Psoas muscle (tissue), 8 donors: ENCODE results near the gene F3. TPM values are rescaled to one million over a fixed set of nuclear protein-coding genes. Genes with fewer than 3 reads are reported as not detected.
A peak's percentile ranks its signal among the peaks of the same experiment; 100 is the strongest.
"Not testable (repeated sequence)": the region's sequence is repeated elsewhere in the genome, so short reads cannot be mapped to it uniquely, and the experiment has no call there.

Experiments used
- ATAC-seq, 4 donors: fragments of 200-7000 bp; cut with Tn5 transposase; one replicate each; pipeline ENCODE4 v1.9.1; 2020; ENCODE audit warnings: moderate library complexity in 3 of 4, mild to moderate bottlenecking in 2 of 4
- DNase-seq, 2 donors: peaks; one replicate each; pipeline ENCODE4 v3.0.0-alpha.2; 2020
- H3K27ac ChIP-seq: fragments of 200-600 bp; one replicate; pipeline ENCODE4 v1.8.0; 2022
- H3K27me3 ChIP-seq, 3 donors: fragments of 200-600 bp in 1 of 3; one replicate each; pipeline versions ENCODE4 v1.6.1 to v1.8.0; 2013 to 2022; ENCODE audit warnings: low read length in 2 of 3, mild to moderate bottlenecking in 2 of 3, moderate library complexity in 1 of 3; ENCODE audit not compliant: insufficient read depth in 3 of 3
- H3K36me3 ChIP-seq, 2 donors: fragments of 200-600 bp in 1 of 2; one replicate each; pipeline versions ENCODE4 v1.6.1 to v1.8.0; 2013 to 2022; ENCODE audit warnings: low read depth in 1 of 2, mild to moderate bottlenecking in 1 of 2, moderate library complexity in 1 of 2; ENCODE audit not compliant: insufficient read depth in 1 of 2
- H3K4me1 ChIP-seq: fragments of 200-600 bp; one replicate; pipeline ENCODE4 v1.8.0; 2022
- H3K4me3 ChIP-seq: fragments of 200-600 bp; one replicate; pipeline ENCODE4 v1.8.0; 2022; ENCODE audit warnings: mild to moderate bottlenecking
- H3K9me3 ChIP-seq: fragments of 200-600 bp; one replicate; pipeline ENCODE4 v1.8.0; 2022
- CTCF ChIP-seq: fragments of 200-600 bp; IDR thresholded peaks from one replicate; pipeline ENCODE4 v1.8.0; 2022; ENCODE audit warnings: antibody characterized with exemption
- WGBS, 3 donors: extraction: QIAGEN DNeasy Blood & Tissue Kit; methylation state at CpG; one replicate each; pipeline versions ENCODE4 v1.1.6 to v1.1.7; 2013; 5-methylcytosine and 5-hydroxymethylcytosine counted together
- intact Hi-C, 2 donors: fragments of 100-400 bp; cut with DNase I; formaldehyde crosslinking; loops; one replicate each; pipeline versions ENCODE4 v1.11.0 to v1.14.2; 2022
- polyA plus RNA-seq, 3 donors: library from polyadenylated mRNA; stranded (reverse); fragments of 200-250 nt; gene quantifications; one replicate each; pipeline ENCODE4 v1.2.3, GENCODE V29; 2013
- total RNA-seq, 4 donors: library from RNA; stranded (reverse); fragmentation: NEBNext Ultra II Directional in 2 of 4; extraction: Animal tissue kit (Norgen Biotek cat#: 25700) in 2 of 4; gene quantifications; one replicate each; pipeline versions ENCODE4 v1.2.1 to v1.2.4, GENCODE V29; 2021 to 2023
- donor health status: healthy with polysubstance abuse.
- donor health status: DM: no; HTN: no; CAD: no; lungs with moderate emphysema.
- donor health status: Bipolar disorder and iron deficiency.
- donor health status: healthy.
- donor health status: DM: yes; HTN: yes; CAD: no.
- donor health status: DM: no; HTN: no; CAD: no.
- donor health status: DM: no; HTN: no; CAD: no.
- donor health status: DM: yes; HTN: yes; CAD: no.

The F3 gene
- total and polyA plus RNA-seq, 7 donors: 1.5 to 5.8 (median 3.8) TPM

DNA sequence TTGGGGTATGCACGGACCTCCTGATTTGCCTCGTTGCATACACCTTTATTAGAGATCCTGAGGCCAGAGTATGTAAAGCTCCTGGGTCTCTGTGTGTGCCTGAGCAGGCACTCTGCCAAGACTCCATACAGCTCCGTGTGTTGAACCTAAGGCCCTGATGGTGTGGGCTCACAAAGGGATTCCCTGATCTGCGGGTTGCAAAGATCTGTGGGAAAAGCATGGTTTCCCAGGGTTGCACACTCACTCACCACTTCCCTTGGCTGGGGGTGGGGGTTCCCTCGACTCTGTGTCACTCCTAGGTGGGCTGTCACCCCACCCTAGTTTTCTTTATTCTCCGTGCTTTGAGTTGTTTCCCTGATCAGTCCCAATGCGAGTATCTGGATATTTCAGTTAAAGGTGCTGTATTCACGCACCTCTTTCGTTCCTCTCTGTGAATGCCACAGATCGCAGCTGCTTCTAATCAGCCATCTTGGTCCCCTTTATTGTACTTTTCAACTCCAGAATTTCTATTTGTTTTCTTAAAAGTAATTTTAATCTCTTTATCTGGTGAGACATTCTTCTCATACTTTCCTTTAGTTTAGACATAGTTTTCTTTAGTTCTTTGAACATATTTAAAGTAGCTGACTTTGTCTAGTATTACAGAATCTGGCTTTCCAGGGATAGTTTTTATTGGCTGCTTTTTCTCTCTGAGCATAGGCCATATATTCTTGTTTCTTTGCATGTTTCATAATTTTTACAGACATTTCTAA, 39.0 kb upstream of the F3 start:
- Histone ChIP-seq H3K4me3 (no peak overlapping the region), H3K36me3 (no peaks in the 10 kb centered on the region), H3K27ac (no peak overlapping the region), H3K27me3 (peaks cover 0 to 4% (median 0%) of the 10 kb centered on the region in 3 donors), H3K4me1 (no peaks in the 10 kb centered on the region), H3K9me3 (no peaks in the 10 kb centered on the region)
- no peak for TF ChIP-seq CTCF
- 79 to 86% (median 81%) methylated on average over 10 of the region's 10 CpGs for WGBS, 3 donors
- intact Hi-C loops: no loop called here
- DNase-seq: no peak
- ATAC-seq: no peak

DNA sequence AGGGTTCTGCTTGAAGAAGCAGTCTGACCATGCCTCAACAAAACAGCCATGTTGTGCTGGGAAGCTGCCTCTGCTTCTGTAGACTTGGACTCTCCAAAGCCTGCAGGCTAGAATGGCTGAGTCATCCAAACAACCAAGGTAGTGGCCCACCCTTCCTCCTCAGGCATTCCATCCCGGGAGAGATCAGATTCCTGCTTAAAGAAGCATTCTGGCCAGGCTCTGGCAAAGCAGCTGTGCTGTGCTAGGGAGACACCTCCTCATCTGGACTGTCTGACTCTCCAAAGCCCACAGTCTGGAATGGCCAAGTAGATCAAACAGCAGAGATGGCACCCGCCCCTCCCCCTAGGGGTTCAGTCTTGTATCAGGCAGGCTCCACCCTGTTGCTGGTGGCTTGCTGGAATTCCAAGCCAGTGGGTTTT, 38.3 kb upstream of the F3 start:
- Histone ChIP-seq H3K4me1 (no peaks in the 10 kb centered on the region), H3K27me3 (peaks cover 0 to 4% (median 0%) of the 10 kb centered on the region in 3 donors), H3K4me3 (no peak overlapping the region), H3K27ac (no peak overlapping the region), H3K9me3 (no peaks in the 10 kb centered on the region), H3K36me3 (no peaks in the 10 kb centered on the region)
- ATAC-seq: peak in 1 of 4 donors; percentile 42
- no peak for TF ChIP-seq CTCF
- intact Hi-C loops: no loop called here
- 40 to 56% (median 41%) methylated on average over 2 of the region's 2 CpGs for whole genome bisulfite sequencing, 3 donors
- peak in 1 of 2 donors; percentile 17 for DNase-seq

GRCh38 chr1:94578856-94579255, 37.3 kb upstream of the F3 start:
- no peak for DNase-seq
- no peak overlapping the region for H3K4me3 ChIP-seq
- H3K4me1 ChIP-seq: no peaks in the 10 kb centered on the region
- no peak for TF ChIP-seq CTCF
- H3K9me3 ChIP-seq: no peaks in the 10 kb centered on the region
- no peaks in the 10 kb centered on the region for H3K36me3 ChIP-seq
- intact Hi-C loops: no loop called here
- 82 to 88% (median 87%) methylated on average over 2 of the region's 2 CpGs for WGBS, 3 donors
- peaks cover 0 to 4% (median 0%) of the 10 kb centered on the region in 3 donors for H3K27me3 ChIP-seq
- no peak for ATAC-seq
- no peak overlapping the region for H3K27ac ChIP-seq

DNA sequence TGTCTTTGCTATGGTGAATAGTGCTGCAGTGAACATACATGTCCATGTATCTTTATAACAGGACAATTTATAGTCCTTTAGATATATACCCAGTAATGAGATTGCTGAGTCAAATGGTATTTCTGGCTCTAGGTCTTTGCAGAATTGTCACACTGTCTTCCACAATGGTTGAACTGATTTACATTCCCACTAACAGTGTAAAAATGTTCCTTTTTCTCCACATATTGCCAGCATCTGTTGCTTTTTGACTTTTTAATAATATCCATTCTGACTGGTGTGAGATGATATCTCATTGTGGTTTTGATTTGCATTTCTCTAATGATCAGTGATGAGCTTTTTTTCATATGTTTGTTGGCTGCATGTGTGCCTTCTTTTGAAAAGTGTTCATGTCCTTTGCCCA, 32.4 kb upstream of the F3 start:
- H3K27me3 ChIP-seq, H3K4me3 ChIP-seq, H3K27ac ChIP-seq, DNase-seq, H3K4me1 ChIP-seq, ATAC-seq, H3K36me3 ChIP-seq, H3K9me3 ChIP-seq, intact Hi-C loops: not testable (repeated sequence)

DNA sequence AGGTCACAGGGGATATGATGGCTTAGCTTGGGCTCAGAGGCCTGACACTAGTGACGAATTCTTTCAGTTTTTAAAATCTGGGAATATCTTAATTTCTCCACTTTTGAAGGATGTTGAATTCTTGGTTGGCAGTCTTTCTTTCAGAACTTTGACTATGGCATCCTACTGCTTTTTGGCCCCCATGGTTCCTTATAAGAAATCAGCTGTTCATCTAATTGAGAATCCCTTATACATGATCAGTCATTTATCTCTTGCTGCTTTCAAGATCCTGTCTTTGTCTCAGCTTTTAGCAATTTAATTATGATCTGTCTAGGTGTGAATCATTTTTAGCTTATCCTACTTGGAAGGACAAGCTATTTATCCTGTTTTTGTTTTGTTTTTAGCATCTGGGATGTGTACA, 31.2 kb upstream of the F3 start:
- TF ChIP-seq CTCF: no peak
- Histone ChIP-seq H3K4me1 (no peaks in the 10 kb centered on the region), H3K27me3 (no peaks in the 10 kb centered on the region), H3K36me3 (no peaks in the 10 kb centered on the region), H3K4me3 (no peak overlapping the region), H3K27ac (no peak overlapping the region), H3K9me3 (peaks cover 9% of the 10 kb centered on the region)
- WGBS, 3 donors: 90 to 96% (median 92%) methylated on average over 1 of the region's 1 CpG
- DNase-seq (no peak), ATAC-seq (no peak)
- intact Hi-C loops: no loop called here

DNA sequence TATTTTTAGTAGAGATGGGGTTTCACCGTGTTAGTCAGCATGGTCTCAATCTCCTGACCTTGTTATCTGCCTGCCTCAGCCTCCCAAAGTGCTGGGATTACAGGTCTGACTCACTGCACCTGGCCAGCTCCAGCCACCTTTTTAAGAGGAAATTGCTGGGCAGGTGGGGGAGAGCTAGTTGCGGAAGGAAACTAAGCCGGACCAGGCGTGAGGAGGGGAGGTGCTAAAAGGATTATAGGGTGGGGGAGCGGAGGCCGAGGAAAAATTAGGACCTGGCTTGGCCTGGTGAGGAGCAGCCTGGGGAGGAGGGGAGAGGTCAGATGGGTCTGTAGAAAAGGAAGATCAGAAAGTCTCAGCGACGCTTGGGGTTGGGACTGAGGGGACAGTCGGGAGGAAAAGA, 29.4 kb upstream of the F3 start:
- H3K27me3 ChIP-seq, intact Hi-C loops, DNase-seq, H3K36me3 ChIP-seq, H3K4me3 ChIP-seq, H3K9me3 ChIP-seq, H3K27ac ChIP-seq, H3K4me1 ChIP-seq, ATAC-seq: not testable (repeated sequence)
- 82 to 90% (median 83%) methylated on average over 9 of the region's 9 CpGs for WGBS, 3 donors

DNA sequence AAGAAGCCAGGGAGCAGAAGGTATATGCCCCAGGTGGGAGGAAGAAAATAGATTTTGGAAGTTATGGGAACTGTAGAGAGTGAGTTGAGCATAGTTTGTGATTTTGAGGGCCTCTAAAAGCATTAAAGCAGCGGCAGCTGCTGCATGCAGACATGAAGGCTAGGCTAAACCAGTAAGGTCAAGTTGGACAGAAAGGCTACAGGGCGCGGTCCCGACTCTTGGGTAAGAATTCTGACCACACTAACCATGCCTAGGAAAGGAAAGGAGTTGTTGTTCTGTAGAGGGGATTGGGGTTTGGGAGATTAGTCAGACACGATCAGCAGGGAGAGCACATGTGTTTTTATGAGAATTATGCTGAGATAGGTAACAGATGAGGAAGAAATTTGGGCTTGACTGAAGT, 27.2 kb upstream of the F3 start:
- intact Hi-C loops, H3K4me1 ChIP-seq, H3K36me3 ChIP-seq, ATAC-seq, H3K9me3 ChIP-seq, H3K4me3 ChIP-seq, H3K27me3 ChIP-seq, DNase-seq, H3K27ac ChIP-seq: not testable (repeated sequence)
- WGBS, 3 donors: 73 to 86% (median 82%) methylated on average over 5 of the region's 5 CpGs

- H3K27me3 ChIP-seq, DNase-seq, intact Hi-C loops, H3K36me3 ChIP-seq, H3K9me3 ChIP-seq, H3K27ac ChIP-seq, H3K4me1 ChIP-seq, H3K4me3 ChIP-seq, ATAC-seq: not testable (repeated sequence)
- WGBS, 3 donors: 89 to 100% (median 91%) methylated on average over 2 of the region's 2 CpGs
Measured at GRCh38 chr1:94567975-94568607, 26.5 kb upstream of the F3 start.
